SIG-M5 treated with dmso at 0.1 percent for 504 hours (cell line): ENCODE results near the gene H3-3A.

Source experiments
- DNase-seq: peaks from one replicate; lab custom pipeline; 2025; ENCODE audit not compliant: unreplicated experiment; lab: John Stamatoyannopoulos, UW

The H3-3A gene

GRCh38 chr1:226110249-226111097 lies 48.0 kb downstream of the H3-3A start:
- peak; percentile 87 for DNase-seq

DNA sequence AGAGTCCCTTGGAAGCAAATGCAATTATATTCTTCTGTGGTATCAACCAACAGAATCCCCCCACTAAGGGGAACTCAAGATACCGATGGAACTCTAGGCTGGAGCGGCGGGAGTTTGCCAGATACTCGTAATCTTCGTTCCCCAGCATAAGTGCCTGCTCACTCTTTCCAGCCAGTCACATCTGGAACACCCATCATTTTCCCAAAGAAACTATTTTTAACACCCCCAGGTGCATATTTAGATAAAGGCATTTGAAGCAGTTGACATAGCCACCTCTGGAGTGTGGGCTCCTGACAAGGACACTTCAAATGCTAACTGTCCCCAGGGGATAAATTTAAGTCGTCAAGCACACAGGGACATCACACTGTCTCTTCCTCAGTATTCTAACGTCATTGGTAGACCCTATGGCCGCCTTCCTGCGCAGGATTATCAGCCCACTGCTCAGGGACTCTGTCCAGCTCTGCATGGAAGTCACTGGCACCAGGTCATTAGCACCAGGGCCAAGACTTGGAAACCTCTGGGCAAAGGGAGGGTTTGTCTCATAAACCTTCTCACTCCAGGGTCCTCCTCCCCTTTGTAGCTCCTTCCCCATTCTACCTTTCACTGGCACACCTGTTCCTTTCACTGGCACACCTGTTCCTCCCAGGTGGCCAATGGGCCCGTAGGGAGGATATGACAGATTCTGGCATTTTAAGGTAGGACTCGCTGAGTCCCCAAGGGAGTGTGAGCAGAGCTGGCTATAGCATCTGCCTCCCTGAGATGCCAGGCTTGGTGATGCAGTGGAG lies 48.8 kb downstream of the H3-3A start:
- no peak for DNase-seq

- no peak for DNase-seq
Measured at GRCh38 chr1:226111883-226112261, 49.4 kb downstream of the H3-3A start.

- DNase-seq: no peak
Measured at GRCh38 chr1:226112626-226113025, 50.1 kb downstream of the H3-3A start.

- no peak for DNase-seq
Measured at GRCh38 chr1:226116673-226117072, 54.2 kb downstream of the H3-3A start.

GRCh38 chr1:226117330-226117729 lies 54.8 kb downstream of the H3-3A start:
- no peak for DNase-seq

- DNase-seq: no peak
Measured at GRCh38 chr1:226118357-226118756, 55.8 kb downstream of the H3-3A start.

- DNase-seq: no peak
Measured at GRCh38 chr1:226119169-226119568, 56.7 kb downstream of the H3-3A start.

- no peak for DNase-seq
Measured at GRCh38 chr1:226120398-226120797, 57.9 kb downstream of the H3-3A start.

DNA sequence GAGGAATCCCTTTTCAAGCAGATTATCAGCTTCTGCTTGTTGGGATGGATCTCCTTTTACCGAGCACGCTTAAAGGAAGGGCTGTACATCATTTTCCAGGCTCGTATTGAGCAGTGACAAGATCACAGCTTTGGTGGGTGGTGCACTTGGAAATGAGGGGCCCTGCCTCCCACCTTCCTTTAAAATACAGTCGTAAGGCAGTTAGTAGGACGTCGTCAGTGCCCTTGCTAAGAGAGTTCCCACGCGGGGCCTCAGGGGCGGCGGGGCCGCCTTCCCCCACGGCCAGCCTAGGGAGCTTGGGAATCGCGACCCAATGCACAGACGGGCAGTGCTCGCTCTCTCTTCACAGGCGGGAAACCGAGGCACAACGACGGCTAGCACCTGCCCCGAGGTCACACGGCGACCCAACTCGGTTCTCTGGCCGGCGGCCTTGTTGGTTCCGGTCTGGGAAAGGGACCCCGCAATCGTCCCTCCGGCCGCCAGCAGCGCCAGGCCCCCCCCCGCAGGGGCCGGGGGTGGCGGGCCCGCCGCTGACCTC lies 58.6 kb downstream of the H3-3A start:
- no peak for DNase-seq
